AG09309 (cell line): Measurements from ENCODE around the gene ARL6IP6.

Experiments
- DNase-seq: peaks from one replicate; pipeline ENCODE4 v3.0.0-alpha.2; 2010; ENCODE audit warnings: low read depth
- H3K4me3 ChIP-seq: 2 replicates; pipeline ENCODE4 v1.5.1; 2011; ENCODE audit warnings: mild to moderate bottlenecking, low read depth, low read length, moderate library complexity; ENCODE audit not compliant: control insufficient read depth
- TF ChIP-seq, protein P1 (sequence below): IDR thresholded peaks from 2 replicates; pipeline ENCODE4 v1.5.1; 2011; ENCODE audit warnings: mild to moderate bottlenecking, low read depth, low read length, inconsistent platforms; ENCODE audit not compliant: insufficient read depth, control insufficient read depth; ENCODE audit errors: missing control alignments

Gene ARL6IP6

DNA sequence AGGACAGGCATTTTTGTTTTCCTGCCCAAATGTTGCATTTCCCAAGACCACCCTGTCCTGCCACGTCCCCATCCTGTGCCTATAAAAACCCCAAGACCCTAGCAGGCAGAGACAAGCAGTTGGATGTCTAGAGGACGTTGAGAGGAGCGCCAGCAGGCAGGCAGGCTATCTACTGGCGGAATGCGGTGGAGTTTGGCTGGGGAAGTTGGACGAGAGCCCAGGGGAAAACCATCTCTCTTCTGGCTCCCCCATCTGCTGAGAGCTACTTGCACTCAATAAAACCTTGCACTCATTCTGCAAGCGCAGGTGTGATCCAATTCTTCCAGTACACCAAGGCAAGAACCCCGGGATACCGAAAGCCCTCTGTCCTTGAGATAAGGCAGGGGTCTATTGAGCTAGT, 72.5 kb downstream of the ARL6IP6 start:
- no peak for DNase-seq
- TF ChIP-seq, protein P1, sequence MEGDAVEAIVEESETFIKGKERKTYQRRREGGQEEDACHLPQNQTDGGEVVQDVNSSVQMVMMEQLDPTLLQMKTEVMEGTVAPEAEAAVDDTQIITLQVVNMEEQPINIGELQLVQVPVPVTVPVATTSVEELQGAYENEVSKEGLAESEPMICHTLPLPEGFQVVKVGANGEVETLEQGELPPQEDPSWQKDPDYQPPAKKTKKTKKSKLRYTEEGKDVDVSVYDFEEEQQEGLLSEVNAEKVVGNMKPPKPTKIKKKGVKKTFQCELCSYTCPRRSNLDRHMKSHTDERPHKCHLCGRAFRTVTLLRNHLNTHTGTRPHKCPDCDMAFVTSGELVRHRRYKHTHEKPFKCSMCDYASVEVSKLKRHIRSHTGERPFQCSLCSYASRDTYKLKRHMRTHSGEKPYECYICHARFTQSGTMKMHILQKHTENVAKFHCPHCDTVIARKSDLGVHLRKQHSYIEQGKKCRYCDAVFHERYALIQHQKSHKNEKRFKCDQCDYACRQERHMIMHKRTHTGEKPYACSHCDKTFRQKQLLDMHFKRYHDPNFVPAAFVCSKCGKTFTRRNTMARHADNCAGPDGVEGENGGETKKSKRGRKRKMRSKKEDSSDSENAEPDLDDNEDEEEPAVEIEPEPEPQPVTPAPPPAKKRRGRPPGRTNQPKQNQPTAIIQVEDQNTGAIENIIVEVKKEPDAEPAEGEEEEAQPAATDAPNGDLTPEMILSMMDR = no peak

DNA sequence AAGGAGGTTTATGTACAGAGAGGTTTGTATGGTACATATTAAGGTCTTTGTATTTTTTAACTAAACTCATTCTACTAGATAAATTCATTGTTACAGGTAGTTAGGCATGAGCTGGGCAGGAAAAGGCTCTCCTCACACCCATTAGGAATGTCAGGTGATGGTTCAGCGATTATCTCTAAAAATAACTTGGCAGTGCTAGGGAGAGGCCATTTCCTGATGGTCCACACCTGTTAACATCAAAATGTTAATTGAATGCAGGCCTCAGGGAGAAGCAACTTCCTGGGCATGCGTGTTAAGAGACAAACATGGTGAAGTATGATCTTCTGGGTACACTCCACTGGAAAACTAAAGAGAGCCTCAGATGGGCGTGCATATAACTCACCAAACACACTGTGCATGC, 73.6 kb downstream of the ARL6IP6 start:
- no peak for DNase-seq
- no peak overlapping the region for H3K4me3 ChIP-seq
- TF ChIP-seq, protein P1 = no peak

More for the DNA sequence above, 72.5 kb downstream of the ARL6IP6 start:
- H3K4me3 ChIP-seq = no peak overlapping the region

DNA sequence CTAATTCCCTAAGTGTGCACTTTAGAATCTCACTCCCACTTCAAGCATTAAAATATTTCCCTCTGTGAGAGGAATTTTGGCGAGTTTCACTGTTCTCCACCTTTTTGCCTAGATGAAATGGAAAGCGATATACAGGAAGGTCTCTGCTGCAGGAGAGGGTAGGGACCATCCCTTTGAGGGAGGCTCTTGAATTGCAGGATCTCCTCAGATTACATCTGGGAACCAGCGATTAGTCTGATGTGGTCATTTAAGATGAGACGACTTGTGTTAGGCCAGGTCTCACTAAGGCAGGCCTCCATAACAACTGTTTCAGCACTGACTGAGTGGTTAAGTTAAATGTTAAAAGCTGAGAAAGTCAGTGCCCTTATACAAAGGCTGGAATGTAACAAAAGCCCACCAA, 74.6 kb downstream of the ARL6IP6 start:
- TF ChIP-seq, protein P1 = no peak
- no peak overlapping the region for H3K4me3 ChIP-seq
- DNase-seq = no peak

DNA sequence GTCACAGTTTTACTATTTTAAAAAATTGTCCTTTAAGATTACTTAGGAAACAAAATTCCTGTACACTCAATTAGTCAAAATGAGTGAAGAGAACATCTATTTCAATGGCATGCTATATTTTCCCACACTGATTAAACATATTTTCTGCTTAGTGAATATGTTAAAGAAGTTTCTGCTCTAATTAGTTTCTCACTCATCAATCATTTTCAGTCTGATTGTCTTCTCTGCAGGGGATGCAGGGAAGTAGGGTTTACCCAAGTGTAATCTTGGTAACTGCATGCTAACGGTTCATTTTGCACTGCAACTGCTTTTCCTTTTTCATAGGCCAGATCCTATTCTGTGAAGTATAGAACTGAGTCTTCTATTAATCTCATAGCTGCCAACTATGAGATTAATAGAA, 78.5 kb downstream of the ARL6IP6 start:
- TF ChIP-seq, protein P1 = no peak
- DNase-seq = no peak
- no peak overlapping the region for H3K4me3 ChIP-seq

DNA sequence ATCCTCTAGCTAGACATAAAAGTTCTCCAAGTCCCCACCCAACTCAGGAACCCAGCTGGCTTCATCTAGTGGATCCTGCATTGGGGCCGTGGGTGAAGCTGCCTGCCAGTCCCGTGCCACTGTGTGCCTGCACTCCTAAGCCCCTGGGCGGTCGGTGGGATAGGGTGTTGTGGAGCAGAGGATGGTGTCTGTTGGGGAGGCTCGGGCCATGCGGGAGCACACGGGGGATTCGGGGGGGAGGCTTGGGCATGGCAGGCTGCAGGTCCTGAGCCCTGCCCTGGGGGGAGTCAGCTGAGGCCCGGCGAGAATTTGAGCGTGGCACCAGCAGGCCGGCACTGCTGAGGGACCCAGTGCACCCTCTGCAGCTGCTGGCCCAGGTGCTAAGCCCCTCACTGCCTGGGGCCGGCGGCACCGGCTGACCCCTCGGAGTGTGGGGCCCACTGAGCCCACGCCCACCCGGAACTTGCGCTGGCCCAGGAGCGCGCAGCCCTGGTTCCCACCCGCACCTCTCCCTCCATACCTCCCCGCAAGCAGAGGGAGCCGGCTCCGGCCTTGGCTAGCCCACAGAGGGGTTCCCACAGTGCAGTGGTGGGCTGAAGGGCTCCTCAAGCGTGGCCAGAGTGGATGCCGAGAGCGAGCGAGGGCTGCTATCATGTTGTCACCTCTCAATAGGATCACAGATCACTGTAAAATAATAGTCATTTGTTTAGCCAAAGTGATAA, 86.4 kb downstream of the ARL6IP6 start:
- no peak for DNase-seq
- TF ChIP-seq, protein P1 = no peak
- no peak overlapping the region for H3K4me3 ChIP-seq

DNA sequence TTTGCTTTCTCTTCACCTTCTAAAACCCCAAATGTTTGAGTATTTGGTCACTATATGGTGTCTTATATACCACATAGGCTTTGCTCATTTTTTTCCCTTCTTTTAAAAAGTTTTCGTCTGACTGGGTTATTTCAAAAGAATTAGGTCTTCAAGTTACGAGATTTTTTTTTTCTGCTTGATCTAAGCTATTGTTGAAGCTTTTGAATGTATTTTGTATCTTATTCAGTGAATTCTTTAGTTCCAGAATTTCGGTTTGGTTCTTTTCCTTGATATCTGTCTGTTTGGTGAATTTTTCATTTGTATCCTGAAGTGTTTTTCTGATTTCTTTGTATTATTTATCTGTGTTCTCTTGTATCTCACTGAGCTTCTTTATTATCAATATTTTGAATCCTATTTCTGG, 93.5 kb downstream of the ARL6IP6 start:
- TF ChIP-seq, protein P1 = no peak
- no peak overlapping the region for H3K4me3 ChIP-seq
- no peak for DNase-seq
